K562 (cell line): Measurements from ENCODE around the gene ANTKMT. TPM values are rescaled to one million over a fixed set of nuclear protein-coding genes. Genes with fewer than 3 reads are reported as not detected.

Experiments
- ATAC-seq: fragments of 200-7000 bp; cut with Tn5 transposase; 3 replicates; pipeline ENCODE4 v1.9.1; 2020; ENCODE audit warnings: moderate library complexity
- BruUV-seq: library from RNA; stranded (reverse); fragments of 400-500 nt; replicated peaks from 2 replicates; lab custom pipeline; 2021; lab: Mats Ljungman, UMichigan
- CTCF ChIA-PET: fragments of 300-600 bp; formaldehyde crosslinking; extraction: SDS; loops from one replicate; lab custom pipeline; 2021; ENCODE audit warnings: low intra/inter-chr PET ratio; lab: Yijun Ruan, JAX
- POLR2A ChIA-PET: fragments of 300-600, 350-650 bp; sonication (Branson Sonifier 250); formaldehyde crosslinking; extraction: SDS; loops from one replicate; lab custom pipeline; 2021; ENCODE audit warnings: antibody characterized with exemption, inconsistent platforms; lab: Yijun Ruan, JAX
- DNase-seq, 4 experiments: peaks; one replicate each; pipeline versions ENCODE4 v3.0.0 to v3.0.0-alpha.2; 2011 to 2018; ENCODE audit warnings: low spot score in 3 of 4, mixed read lengths in 3 of 4; ENCODE audit errors: extremely low read depth in 1 of 4
- FAIRE-seq: peaks from 2 replicates; lab custom pipeline; 2011; peaks lifted over from hg19 to GRCh38; lab: Jason Lieb, UNC
- H2AFZ ChIP-seq: 2 replicates; pipeline ENCODE4 v1.6.0; 2011; ENCODE audit warnings: low read depth, low read length, control low read depth, inconsistent platforms
- H3K27ac ChIP-seq: fragments of 200-600 bp; 3 replicates; pipeline ENCODE4 v1.8.0; 2011; ENCODE audit warnings: low read depth, mild to moderate bottlenecking, control low read depth, inconsistent platforms, low read length, moderate library complexity, mixed read lengths; ENCODE audit errors: extremely low read depth
- H3K27me3 ChIP-seq, 2 experiments: fragments of 300-600 bp in 1 of 2; 2 replicates in 1 of 2; 3 replicates in 1 of 2; pipeline versions ENCODE4 v1.6.0 to v1.8.0; 2011; ENCODE audit warnings: inconsistent platforms in 2 of 2, low read length in 2 of 2, mild to moderate bottlenecking in 1 of 2, mixed read lengths in 1 of 2, moderate library complexity in 1 of 2; ENCODE audit not compliant: control insufficient read depth in 2 of 2, insufficient read depth in 2 of 2
- H3K36me3 ChIP-seq: fragments of 300-600 bp; 3 replicates; pipeline ENCODE4 v1.8.0; 2011; ENCODE audit warnings: mild to moderate bottlenecking, low read length, inconsistent platforms; ENCODE audit not compliant: control insufficient read depth, insufficient read depth
- H3K4me1 ChIP-seq, 2 experiments: fragments of 200-600 bp in 1 of 2; replicated peaks in 1 of 2; 2 replicates in 1 of 2; 3 replicates in 1 of 2; pipeline versions ENCODE4 v1.5.1 to v1.8.0; 2011; ENCODE audit warnings: inconsistent platforms in 2 of 2, low read length in 2 of 2, mild to moderate bottlenecking in 1 of 2, mixed read lengths in 1 of 2, moderate library complexity in 1 of 2; ENCODE audit not compliant: control insufficient read depth in 2 of 2, insufficient read depth in 2 of 2
- H3K4me2 ChIP-seq: 2 replicates; pipeline ENCODE4 v1.6.1; 2011; ENCODE audit warnings: low read length, control low read depth, inconsistent platforms, mixed read lengths; ENCODE audit not compliant: insufficient read depth
- H3K4me3 ChIP-seq: fragments of 200-600 bp; sonication (generic), shearing (Covaris generic); 2 replicates; pipeline ENCODE4 v1.5.1; 2016; ENCODE audit warnings: control low read depth, inconsistent platforms
- H3K79me2 ChIP-seq: fragments of 200-600 bp; 3 replicates; pipeline ENCODE4 v1.8.0; 2011; ENCODE audit warnings: low read length, inconsistent platforms; ENCODE audit not compliant: control insufficient read depth, insufficient read depth
- H3K9ac ChIP-seq, 2 experiments: 2 replicates each; pipeline versions ENCODE4 v1.6.0 to v1.6.1; 2011; ENCODE audit warnings: low read depth in 2 of 2, low read length in 2 of 2, control low read depth in 1 of 2, inconsistent platforms in 1 of 2, mild to moderate bottlenecking in 1 of 2, mixed read lengths in 1 of 2; ENCODE audit not compliant: insufficient read depth in 1 of 2
- H3K9me1 ChIP-seq: one replicate; pipeline ENCODE4 v1.6.0; 2011; ENCODE audit warnings: inconsistent platforms, mild to moderate bottlenecking, low read length, moderate library complexity; ENCODE audit not compliant: control insufficient read depth, insufficient read depth
- H3K9me3 ChIP-seq: replicated peaks from 2 replicates; pipeline ENCODE4 v1.5.1; 2011; ENCODE audit warnings: low read depth, low read length, inconsistent platforms; ENCODE audit not compliant: control insufficient read depth, insufficient read depth
- H4K20me1 ChIP-seq: replicated peaks from 2 replicates; pipeline ENCODE4 v1.6.1; 2011; ENCODE audit warnings: low read length, inconsistent platforms, mixed read lengths; ENCODE audit not compliant: control insufficient read depth, insufficient read depth
- ARID2 ChIP-seq: fragments of 450-650 bp; IDR thresholded peaks from 2 replicates; pipeline ENCODE4 v1.6.1; 2017; ENCODE audit warnings: antibody characterized with exemption, mild to moderate bottlenecking
- BMI1 ChIP-seq: fragments of 150-350 bp; IDR thresholded peaks from 2 replicates; pipeline ENCODE4 v1.6.1; 2014; ENCODE audit warnings: low read length
- ETV5 ChIP-seq: sonication (generic); formaldehyde crosslinking; IDR thresholded peaks from 2 replicates; pipeline ENCODE4 v1.4.0; 2020; ENCODE audit warnings: low read depth, mild to moderate bottlenecking, missing genetic modification reagents
- FOXJ2 ChIP-seq: fragments of 200-800 bp; sonication (Bioruptor generic); IDR thresholded peaks from 2 replicates; pipeline ENCODE4 v1.6.1; 2016; ENCODE audit warnings: missing genetic modification characterization, missing compliant biosample characterization
- FUS ChIP-seq: fragments of 200-400 bp; formaldehyde crosslinking; optimal IDR thresholded peaks from 2 replicates; pipeline ENCODE3; 2017; ENCODE audit warnings: low read depth, low read length
- GTF2A2 ChIP-seq: IDR thresholded peaks from 2 replicates; pipeline ENCODE4 v1.6.1; 2016; ENCODE audit warnings: mild to moderate bottlenecking, missing genetic modification characterization, missing compliant biosample characterization
- JUND ChIP-seq, 2 experiments: IDR thresholded peaks; 2 replicates in 1 of 2; 3 replicates in 1 of 2; pipeline ENCODE4 v1.6.1; 2011; ENCODE audit warnings: borderline replicate concordance in 2 of 2, low read depth in 2 of 2, low read length in 2 of 2, improper control_type of control experiment in 1 of 2, missing biosample characterization in 1 of 2, missing genetic modification characterization in 1 of 2, missing genetic modification reagents in 1 of 2
- MAFK ChIP-seq: IDR thresholded peaks from 2 replicates; pipeline ENCODE4 v1.6.1; 2011; ENCODE audit warnings: low read length, improper control_type of control experiment
- MBD2 ChIP-seq: sonication (generic); IDR thresholded peaks from 2 replicates; pipeline ENCODE4 v1.6.1; 2016; ENCODE audit warnings: low read depth, borderline replicate concordance
- MTF1 ChIP-seq: fragments of 250-450 bp; sonication (Bioruptor Pico); IDR thresholded peaks from 2 replicates; pipeline ENCODE4 v1.9.0; 2021; ENCODE audit warnings: moderate library complexity, mild to moderate bottlenecking, inconsistent platforms, borderline replicate concordance
- NCOA4 ChIP-seq: fragments of 450-650 bp; IDR thresholded peaks from 2 replicates; pipeline ENCODE4 v1.6.1; 2018; ENCODE audit warnings: mild to moderate bottlenecking; ENCODE audit not compliant: partially characterized antibody
- NFE2 ChIP-seq: IDR thresholded peaks from 2 replicates; pipeline ENCODE4 v1.6.1; 2014; ENCODE audit warnings: antibody characterized with exemption, low read depth
- NFYB ChIP-seq: IDR thresholded peaks from 2 replicates; pipeline ENCODE4 v1.6.1; 2011; ENCODE audit warnings: mild to moderate bottlenecking, moderate library complexity; ENCODE audit not compliant: insufficient read length; ENCODE audit errors: extremely low read depth
- RBM22 ChIP-seq: fragments of 200-400 bp; formaldehyde crosslinking; IDR thresholded peaks from 2 replicates; pipeline ENCODE4 v1.6.1; 2018; ENCODE audit warnings: low read length, low read depth; ENCODE audit not compliant: poor library complexity, severe bottlenecking
- RNF2 ChIP-seq: sonication (generic); IDR thresholded peaks from 2 replicates; pipeline ENCODE4 v1.6.1; 2016
- ZNF354B ChIP-seq: fragments of 250-450 bp; sonication (Bioruptor Pico); IDR thresholded peaks from 2 replicates; pipeline ENCODE4 v1.4.0; 2020
- WGBS: fragments of 100-300 bp; shearing (Covaris generic); methylation state at CpG from one replicate; pipeline ENCODE4 v1.1.6; 2016; ENCODE audit warnings: low coverage, mixed read lengths; ENCODE audit not compliant: insufficient coverage; ENCODE audit errors: missing lambda C conversion rate; 5-methylcytosine and 5-hydroxymethylcytosine counted together
- in situ Hi-C: fragments of 300-500 bp; cut with MboI; formaldehyde crosslinking; loops from 4 replicates; pipeline ENCODE4 v1.15.0; 2018; ENCODE audit warnings: inconsistent platforms, mixed read lengths
- intact Hi-C: fragments of 100-400 bp; cut with micrococcal nuclease; formaldehyde crosslinking; loops from 2 replicates; pipeline ENCODE4 v1.14.2; 2022
- polyA plus RNA-seq, 8 experiments: library from polyadenylated mRNA; depleted of rRNA in 4 of 8; stranded (reverse) in 5 of 8; unstranded in 3 of 8; fragments of >200 nt; fragmentation: Nextera tagmentation in 2 of 8; fragmentation: Illumina TruSeq in 1 of 8; extraction: Ambion mirVana in 2 of 8; extraction: Trizol in 1 of 8; gene quantifications; 2 replicates each; pipeline versions ENCODE4 v1.2.1 to v1.2.3, GENCODE V29; 2011 to 2014; ENCODE audit warnings: inconsistent platforms in 1 of 8, missing spikeins in 1 of 8
- total RNA-seq, 7 experiments: library from RNA; depleted of rRNA in 6 of 7; stranded (reverse); fragments of >200 nt in 6 of 7; fragmentation: Illumina TruSeq in 2 of 7; extraction: Trizol in 2 of 7; gene quantifications; 2 replicates each; pipeline versions ENCODE4 v1.2.1 to v1.2.3, GENCODE V29; 2011 to 2021; ENCODE audit warnings: low replicate concordance in 1 of 7
- TF ChIP-seq, protein P1 (sequence below), 2 experiments: fragments of 450-650 bp in 1 of 2; sonication (generic) in 1 of 2; formaldehyde crosslinking in 1 of 2; IDR thresholded peaks in 1 of 2; conservative IDR thresholded peaks in 1 of 2; 2 replicates each; pipeline versions ENCODE4 v1.6.1 to v1.8.1; 2016 to 2023; ENCODE audit warnings: mild to moderate bottlenecking in 2 of 2, moderate library complexity in 2 of 2, inconsistent platforms in 1 of 2, missing genetic modification reagents in 1 of 2
- TF ChIP-seq, protein P2 (sequence below), 3 experiments: fragments of 200-800 bp in 1 of 3; sonication (Bioruptor generic) in 1 of 3; sonication (generic) in 1 of 3; formaldehyde crosslinking in 1 of 3; IDR thresholded peaks; 2 replicates each; pipeline versions ENCODE4 v1.6.1 to v1.8.0; 2016 to 2022; ENCODE audit warnings: mild to moderate bottlenecking in 2 of 3, missing compliant biosample characterization in 2 of 3, missing genetic modification characterization in 2 of 3, missing genetic modification reagents in 1 of 3

ANTKMT gene
- total and polyA plus RNA-seq, 9 of the 15 experiments (the other 6 are each of a cell fraction or from before 2014, with no cell fraction given): 0.58 to 217 (median 19.1) TPM

DNA sequence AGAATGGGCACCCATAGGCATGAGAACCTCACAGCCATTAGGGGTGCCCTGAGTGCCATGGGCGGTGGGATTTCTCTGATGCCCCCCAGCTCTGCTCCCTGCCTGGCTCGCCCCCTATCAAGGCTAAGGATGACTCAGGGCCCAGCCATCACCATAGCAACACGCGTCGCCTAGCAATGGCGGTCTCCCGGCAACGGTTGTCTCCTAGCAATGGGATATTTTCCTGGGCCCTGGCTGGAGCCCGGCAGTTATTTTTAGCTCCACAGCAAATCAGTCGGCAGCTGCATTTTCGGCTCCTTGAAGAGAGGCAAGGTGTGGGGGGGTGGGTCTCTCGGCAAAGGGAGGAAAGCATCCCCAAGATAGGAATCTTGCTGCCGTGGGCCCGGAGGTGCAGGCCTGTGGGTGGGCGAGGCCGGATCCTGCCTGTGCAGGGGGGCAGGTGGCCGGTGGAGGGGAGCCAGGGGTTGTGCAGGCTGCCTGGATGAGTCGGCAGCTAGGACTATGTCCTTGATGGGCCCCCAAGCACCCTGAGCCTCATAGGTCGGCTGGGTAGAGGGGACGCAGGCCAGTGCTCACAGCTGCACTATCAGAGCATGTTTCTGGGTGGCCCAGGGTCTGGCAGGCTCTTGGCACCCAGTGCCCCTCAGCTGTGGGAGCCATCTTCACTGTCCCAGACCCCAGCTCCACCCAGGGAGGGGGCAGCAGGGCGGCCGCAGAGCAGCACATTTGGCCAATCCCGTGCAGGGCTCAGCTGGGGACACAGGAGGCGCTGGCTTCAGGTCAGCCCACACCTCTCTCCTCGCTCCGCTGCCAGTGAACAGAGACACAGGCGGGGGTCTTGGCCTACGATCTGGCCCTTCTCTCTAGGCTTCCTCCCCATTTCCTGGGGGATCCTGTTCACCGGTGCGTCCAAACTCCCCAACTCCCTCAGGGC lies 11.1 kb upstream of the ANTKMT start:
- BruUV-seq: no TSS peak
- Histone ChIP-seq H3K4me2 (no peak overlapping the region), H2AFZ (no peak overlapping the region), H4K20me1 (peaks cover 20% of the 10 kb centered on the region; the same call in 1 of the 2 replicates), H3K36me3 (no peaks in the 10 kb centered on the region), H3K9ac (peak overlapping the region in 1 of 2 experiments; percentile 43; a peak in 1 of 4 replicates), H3K9me3 (no peaks in the 10 kb centered on the region), H3K27me3 (peaks cover 0 to 17% of the 10 kb centered on the region in 2 experiments; a peak in 2 of 5 replicates), H3K27ac (no peak overlapping the region), H3K79me2 (no peaks in the 10 kb centered on the region), H3K4me1 (peaks cover 0 to 65% of the 10 kb centered on the region in 2 experiments; a peak in 3 of 5 replicates), H3K9me1 (no peaks in the 10 kb centered on the region), H3K4me3 (no peak overlapping the region)
- FAIRE-seq (peak; percentile 81), DNase-seq (peak; percentile 76 to 88 (median 81)), ATAC-seq (peak; percentile 64)
- CTCF ChIA-PET: interaction anchor here (3.0 to 4.5 kb wide), 2 partner anchors 75 to 346 kb away, joined by 12 to 73 read pairs; no protein-coding TSS in a partner anchor
- in situ Hi-C loops: loop anchor here (5.0 to 10.0 kb wide), 2 partner anchors 77 to 345 kb away; partner anchors contain the start of genes CHTF18 and RPUSD1
- 1% methylated on average over 22 of the region's 30 CpGs for WGBS
- intact Hi-C loops: loop anchor here (5.0 kb wide), 1 partner anchor 97 kb away; no protein-coding TSS in a partner anchor
- POLR2A ChIA-PET: interaction anchor here (0.5 to 1.4 kb wide), 4 partner anchors 11 to 75 kb away, joined by 3 to 6 read pairs (median 4); partner anchors contain the start of gene ANTKMT
- TF ChIP-seq ARID2 (no peak), BMI1 (peak; percentile 100), ETV5 (no peak), NCOA4 (no peak), RNF2 (peak; percentile 97), FUS (no peak), NFE2 (peak; percentile 87), JUND (IDR thresholded peaks at IDR 0.05; ENCODE audit: borderline replicate concordance, low read depth, low read length) (peak; percentile 52; the same call in 1 of the 2 replicates), JUND (tag; IDR thresholded peaks at IDR 0.05; ENCODE audit: borderline replicate concordance, low read depth, low read length) (no peak), RBM22 (peak; percentile 100), MBD2 (peak; percentile 93), MTF1 (no peak), ZNF354B (CRISPR knock-in tag) (no peak), FOXJ2 (tag) (peak; percentile 53; the same call in 1 of the 2 replicates), NFYB (no peak), MAFK (peak; percentile 37; the same call in 1 of the 2 replicates), GTF2A2 (tag) (no peak)
- TF ChIP-seq, protein P1, sequence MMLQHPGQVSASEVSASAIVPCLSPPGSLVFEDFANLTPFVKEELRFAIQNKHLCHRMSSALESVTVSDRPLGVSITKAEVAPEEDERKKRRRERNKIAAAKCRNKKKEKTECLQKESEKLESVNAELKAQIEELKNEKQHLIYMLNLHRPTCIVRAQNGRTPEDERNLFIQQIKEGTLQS (IDR thresholded peaks at IDR 0.05): peak; percentile 68
- TF ChIP-seq, protein P1 (CRISPR knock-in tag; conservative IDR thresholded peaks at IDR 0.05): no peak
- TF ChIP-seq, protein P2, sequence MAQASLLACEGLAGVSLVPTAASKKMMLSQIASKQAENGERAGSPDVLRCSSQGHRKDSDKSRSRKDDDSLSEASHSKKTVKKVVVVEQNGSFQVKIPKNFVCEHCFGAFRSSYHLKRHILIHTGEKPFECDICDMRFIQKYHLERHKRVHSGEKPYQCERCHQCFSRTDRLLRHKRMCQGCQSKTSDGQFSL (CRISPR knock-in tag; IDR thresholded peaks at IDR 0.05): no peak
- TF ChIP-seq, protein P2 (tag; IDR thresholded peaks at IDR 0.05): no peak
